Choroid plexus epithelial cell (primary cell): ENCODE results near the gene FAM149B1.

Experiments used
- DNase-seq: peaks from one replicate; pipeline ENCODE4 v3.0.0-alpha.2; 2010; ENCODE audit warnings: low read depth
- H3K4me3 ChIP-seq: 2 replicates; pipeline ENCODE4 v1.5.1; 2011; ENCODE audit warnings: low read depth, mild to moderate bottlenecking, control low read depth, low read length, moderate library complexity
- CTCF ChIP-seq: conservative IDR thresholded peaks from 2 replicates; pipeline ENCODE4 v1.5.1; 2011; ENCODE audit warnings: low read depth, mild to moderate bottlenecking, control low read depth, inconsistent platforms, low read length, moderate library complexity

Gene FAM149B1

GRCh38 chr10:73228247-73228646, 60.3 kb downstream of the FAM149B1 start:
- H3K4me3 ChIP-seq: no peak overlapping the region
- TF ChIP-seq CTCF: no peak
- DNase-seq: peak; percentile 63

GRCh38 chr10:73229567-73229966, 61.6 kb downstream of the FAM149B1 start:
- no peak overlapping the region for H3K4me3 ChIP-seq
- DNase-seq: no peak
- TF ChIP-seq CTCF: no peak

- TF ChIP-seq CTCF: peak; percentile 39
- peak; percentile 27 for DNase-seq
- H3K4me3 ChIP-seq: no peak overlapping the region
These were observed 65.0 kb downstream of the FAM149B1 start for GRCh38 chr10:73232887-73233286.

GRCh38 chr10:73233883-73234282, 66.0 kb downstream of the FAM149B1 start:
- no peak for TF ChIP-seq CTCF
- no peak for DNase-seq

GRCh38 chr10:73234695-73235094, 66.8 kb downstream of the FAM149B1 start:
- no peak for DNase-seq
- no peak for TF ChIP-seq CTCF
- H3K4me3 ChIP-seq: no peak overlapping the region

More at GRCh38 chr10:73233883-73234282, 66.0 kb downstream of the FAM149B1 start:
- H3K4me3 ChIP-seq: no peak overlapping the region

- DNase-seq: no peak
- no peak for TF ChIP-seq CTCF
- H3K4me3 ChIP-seq: no peak overlapping the region
These were observed 71.2 kb downstream of the FAM149B1 start for GRCh38 chr10:73238990-73239566.

- no peak for DNase-seq
- TF ChIP-seq CTCF: no peak
- H3K4me3 ChIP-seq: no peak overlapping the region
These were observed 72.0 kb downstream of the FAM149B1 start for GRCh38 chr10:73239908-73240307.
